ENCODE data around the gene CRTC2. TPM values are rescaled to one million over a fixed set of nuclear protein-coding genes. Genes with fewer than 3 reads are reported as not detected.
A peak's percentile ranks its signal among the peaks of the same experiment; 100 is the strongest.

Gene CRTC2
- total and polyA plus RNA-seq, 12 donors, result 8.4 to 138 (median 31.8) TPM

DNA sequence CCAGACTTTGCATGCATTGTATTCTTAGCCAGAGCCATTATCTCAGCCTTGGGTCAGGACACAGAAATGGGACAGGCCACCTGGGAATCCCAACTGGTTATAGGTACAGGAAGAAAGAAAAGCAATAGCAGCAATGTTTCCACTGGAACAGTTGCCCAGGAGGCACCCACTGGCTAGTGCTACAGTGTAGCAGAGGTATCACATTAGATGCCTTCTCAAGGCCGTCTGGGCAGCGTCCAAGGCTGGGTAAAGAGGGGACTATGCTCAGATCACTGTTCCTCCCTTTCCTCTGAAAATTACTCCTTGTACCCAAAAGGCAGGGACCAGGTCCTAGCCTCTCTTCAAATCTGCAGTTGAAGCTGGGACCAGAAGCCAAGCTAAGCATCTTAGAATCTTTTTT lies 11.9 kb upstream of the CRTC2 start:
- Histone ChIP-seq H3K27me3 (no peaks in the 10 kb centered on the region), H3K36me3 (replicated peaks in 1 of 2) (peaks cover 0 to 25% of the 10 kb centered on the region in 2 donors), H3K4me1 (replicated peaks in 1 of 2) (peaks cover 11 to 17% of the 10 kb centered on the region in 2 donors), H3K4me3 (no peak overlapping the region), H3K27ac (no peak overlapping the region), H3K9me3 (replicated peaks in 1 of 3) (no peaks in the 10 kb centered on the region)
- DNase-seq, result no peak
- 36 to 70% (median 59%) methylated on average over 2 of the region's 2 CpGs for WGBS, 4 donors
- intact Hi-C loops (cut with DNase I), result no loop called here
- no peak for TF ChIP-seq POLR2A (IDR thresholded peaks at IDR 0.05)
- TF ChIP-seq, protein P1, sequence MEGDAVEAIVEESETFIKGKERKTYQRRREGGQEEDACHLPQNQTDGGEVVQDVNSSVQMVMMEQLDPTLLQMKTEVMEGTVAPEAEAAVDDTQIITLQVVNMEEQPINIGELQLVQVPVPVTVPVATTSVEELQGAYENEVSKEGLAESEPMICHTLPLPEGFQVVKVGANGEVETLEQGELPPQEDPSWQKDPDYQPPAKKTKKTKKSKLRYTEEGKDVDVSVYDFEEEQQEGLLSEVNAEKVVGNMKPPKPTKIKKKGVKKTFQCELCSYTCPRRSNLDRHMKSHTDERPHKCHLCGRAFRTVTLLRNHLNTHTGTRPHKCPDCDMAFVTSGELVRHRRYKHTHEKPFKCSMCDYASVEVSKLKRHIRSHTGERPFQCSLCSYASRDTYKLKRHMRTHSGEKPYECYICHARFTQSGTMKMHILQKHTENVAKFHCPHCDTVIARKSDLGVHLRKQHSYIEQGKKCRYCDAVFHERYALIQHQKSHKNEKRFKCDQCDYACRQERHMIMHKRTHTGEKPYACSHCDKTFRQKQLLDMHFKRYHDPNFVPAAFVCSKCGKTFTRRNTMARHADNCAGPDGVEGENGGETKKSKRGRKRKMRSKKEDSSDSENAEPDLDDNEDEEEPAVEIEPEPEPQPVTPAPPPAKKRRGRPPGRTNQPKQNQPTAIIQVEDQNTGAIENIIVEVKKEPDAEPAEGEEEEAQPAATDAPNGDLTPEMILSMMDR (IDR thresholded peaks at IDR 0.05), result no peak

DNA sequence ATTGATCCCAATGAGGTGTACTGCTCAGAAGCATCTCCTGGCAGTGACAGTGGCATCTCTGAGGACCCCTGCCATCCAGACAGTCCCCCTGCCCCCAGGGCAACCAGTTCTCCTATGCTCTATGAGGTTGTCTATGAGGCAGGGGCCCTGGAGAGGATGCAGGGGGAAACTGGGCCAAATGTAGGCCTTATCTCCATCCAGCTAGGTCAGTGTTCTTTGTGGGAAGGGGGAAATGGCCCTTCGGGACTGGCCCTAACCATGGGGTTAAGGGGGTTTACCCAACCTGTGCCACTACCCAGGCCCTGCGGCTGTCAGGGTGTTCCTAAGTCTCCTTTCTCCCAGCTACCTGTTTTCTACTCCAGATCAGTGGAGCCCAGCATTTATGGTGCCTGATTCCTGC lies 10.6 kb upstream of the CRTC2 start:
- H3K4me3 ChIP-seq, result no peak overlapping the region
- DNase-seq, result peak in 2 of 7 donors; percentile 12 to 51
- 90 to 100% (median 96%) methylated on average over 2 of the region's 2 CpGs; no CpG with 5 or more reads in 1 of the 4 donors for WGBS, 4 donors
- peaks cover 15 to 28% of the 10 kb centered on the region in 2 donors for H3K4me1 ChIP-seq (replicated peaks in 1 of 2)
- H3K9me3 ChIP-seq (replicated peaks in 1 of 3), result no peaks in the 10 kb centered on the region
- no peak overlapping the region for H3K27ac ChIP-seq
- H3K27me3 ChIP-seq, result no peaks in the 10 kb centered on the region
- intact Hi-C loops (cut with DNase I), result no loop called here
- TF ChIP-seq POLR2A (IDR thresholded peaks at IDR 0.05), result no peak
- TF ChIP-seq, protein P1 (IDR thresholded peaks at IDR 0.05), result no peak
- H3K36me3 ChIP-seq (replicated peaks in 1 of 2), result peaks cover 0 to 11% of the 10 kb centered on the region in 2 donors

- DNase-seq, result peak in 3 of 7 donors; percentile 36 to 69 (median 38)
- WGBS, 4 donors, result 8 to 25% (median 15%) methylated on average over 10 to 13 of the region's 13 CpGs
Observed at GRCh38 chr1:153968408-153968807, 10.0 kb upstream of the CRTC2 start.

DNA sequence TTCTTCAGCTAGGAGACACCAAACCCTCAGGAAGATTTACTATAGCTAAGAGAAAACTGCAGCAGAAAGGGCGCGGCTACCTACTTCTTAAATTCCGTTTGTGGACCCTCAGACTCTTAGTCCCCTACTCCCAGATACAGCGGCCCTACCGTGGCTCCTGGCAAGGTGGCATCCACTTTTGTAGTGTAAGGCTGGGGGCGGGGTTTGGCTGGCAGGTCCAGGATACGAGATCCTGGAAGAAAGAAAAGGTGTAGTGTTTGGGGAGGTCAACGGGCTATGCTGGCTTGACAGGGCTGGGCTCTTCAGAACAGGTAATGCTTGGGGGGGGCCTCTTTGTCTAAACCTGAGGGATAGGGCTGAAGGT lies 9.6 kb upstream of the CRTC2 start:
- intact Hi-C loops (cut with DNase I), result no loop called here
- peak in 3 of 7 donors; percentile 48 to 64 (median 59) for DNase-seq
- TF ChIP-seq, protein P1 (IDR thresholded peaks at IDR 0.05), result no peak
- no peak for TF ChIP-seq POLR2A (IDR thresholded peaks at IDR 0.05)
- H3K27ac ChIP-seq, result peak overlapping the region; percentile 57 to 96 (median 90)
- no peaks in the 10 kb centered on the region for H3K27me3 ChIP-seq
- H3K4me3 ChIP-seq, result peak overlapping the region in 3 of 4 donors; percentile 57 to 92 (median 66)
- H3K9me3 ChIP-seq (replicated peaks in 1 of 3), result no peaks in the 10 kb centered on the region
- peaks cover 18 to 30% of the 10 kb centered on the region in 2 donors for H3K4me1 ChIP-seq (replicated peaks in 1 of 2)
- peaks cover 0 to 2% of the 10 kb centered on the region in 2 donors for H3K36me3 ChIP-seq (replicated peaks in 1 of 2)
- 0 to 2% (median 1%) methylated on average over 6 to 8 of the region's 8 CpGs for WGBS, 4 donors

More at GRCh38 chr1:153968408-153968807, 10.0 kb upstream of the CRTC2 start:
- Histone ChIP-seq H3K27ac (no peak overlapping the region), H3K36me3 (replicated peaks in 1 of 2) (peaks cover 0 to 6% of the 10 kb centered on the region in 2 donors), H3K4me3 (peak overlapping the region in 2 of 4 donors; percentile 57 to 66), H3K27me3 (no peaks in the 10 kb centered on the region), H3K9me3 (replicated peaks in 1 of 3) (no peaks in the 10 kb centered on the region), H3K4me1 (replicated peaks in 1 of 2) (peaks cover 18 to 30% of the 10 kb centered on the region in 2 donors)
- TF ChIP-seq, protein P1 (IDR thresholded peaks at IDR 0.05), result no peak
- no peak for TF ChIP-seq POLR2A (IDR thresholded peaks at IDR 0.05)
- intact Hi-C loops (cut with DNase I), result no loop called here

Measured in adrenal gland (tissue), 12 donors.